ENCODE results near the gene PRLR.
A peak's percentile ranks its signal among the peaks of the same experiment; 100 is the strongest.

DNA sequence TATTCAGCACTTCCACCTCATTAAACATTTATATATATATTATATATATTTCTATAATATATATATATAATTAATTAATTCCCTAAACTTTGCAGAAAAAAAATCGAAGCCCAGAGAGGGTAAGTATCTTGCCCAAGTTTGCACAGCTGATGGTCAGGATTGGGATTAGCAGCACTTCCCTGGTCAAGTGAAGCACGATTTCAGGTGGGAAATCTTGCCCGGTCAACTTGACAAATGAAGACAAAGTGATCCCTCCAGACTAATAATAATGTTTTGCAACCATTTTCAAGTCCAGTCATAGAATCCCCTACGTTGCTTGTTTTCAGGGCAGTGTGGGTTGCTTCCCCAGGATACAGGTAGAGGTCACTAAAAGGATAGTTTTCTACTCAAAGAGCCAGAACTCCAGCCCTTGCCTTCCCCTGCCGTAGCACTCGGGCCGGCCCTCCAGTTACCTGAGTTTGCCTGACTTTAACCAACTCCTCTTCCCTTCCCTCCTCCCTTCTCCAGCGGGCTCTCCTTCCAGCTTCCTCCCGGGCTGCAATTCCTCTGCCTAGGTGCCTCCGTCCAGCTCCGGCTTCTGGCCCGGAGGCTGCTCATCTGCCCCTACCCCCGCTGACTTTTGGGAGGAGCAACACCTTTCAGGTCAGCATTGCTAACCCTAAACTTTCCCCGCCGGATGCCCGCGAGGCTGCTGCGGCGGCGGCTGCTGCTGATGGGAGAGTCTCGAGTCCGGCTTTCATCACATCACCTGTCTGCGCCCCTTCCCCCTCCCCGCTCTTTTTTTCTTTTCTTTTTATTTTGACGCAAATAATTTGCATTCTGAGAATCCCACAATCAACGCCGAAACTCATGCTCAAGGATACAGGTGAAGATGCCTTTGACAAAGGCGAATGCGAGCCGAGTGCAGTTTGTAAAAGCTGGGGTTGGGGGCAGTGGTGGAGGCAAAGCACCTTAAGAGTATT lies 930 bp downstream of the PRLR start:
- TF ChIP-seq, protein P1, sequence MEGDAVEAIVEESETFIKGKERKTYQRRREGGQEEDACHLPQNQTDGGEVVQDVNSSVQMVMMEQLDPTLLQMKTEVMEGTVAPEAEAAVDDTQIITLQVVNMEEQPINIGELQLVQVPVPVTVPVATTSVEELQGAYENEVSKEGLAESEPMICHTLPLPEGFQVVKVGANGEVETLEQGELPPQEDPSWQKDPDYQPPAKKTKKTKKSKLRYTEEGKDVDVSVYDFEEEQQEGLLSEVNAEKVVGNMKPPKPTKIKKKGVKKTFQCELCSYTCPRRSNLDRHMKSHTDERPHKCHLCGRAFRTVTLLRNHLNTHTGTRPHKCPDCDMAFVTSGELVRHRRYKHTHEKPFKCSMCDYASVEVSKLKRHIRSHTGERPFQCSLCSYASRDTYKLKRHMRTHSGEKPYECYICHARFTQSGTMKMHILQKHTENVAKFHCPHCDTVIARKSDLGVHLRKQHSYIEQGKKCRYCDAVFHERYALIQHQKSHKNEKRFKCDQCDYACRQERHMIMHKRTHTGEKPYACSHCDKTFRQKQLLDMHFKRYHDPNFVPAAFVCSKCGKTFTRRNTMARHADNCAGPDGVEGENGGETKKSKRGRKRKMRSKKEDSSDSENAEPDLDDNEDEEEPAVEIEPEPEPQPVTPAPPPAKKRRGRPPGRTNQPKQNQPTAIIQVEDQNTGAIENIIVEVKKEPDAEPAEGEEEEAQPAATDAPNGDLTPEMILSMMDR (IDR thresholded peaks at IDR 0.05): peak in 3 of 6 experiments; percentile 24 to 50 (median 28)
- TF ChIP-seq POLR2A (IDR thresholded peaks at IDR 0.05): no peak

Measured in Peyer's patch (tissue), 4 donors.